HepG2 (cell line): ENCODE data around the gene HADHA. TPM values are rescaled to one million over a fixed set of nuclear protein-coding genes. Genes with fewer than 3 reads are reported as not detected.

Experiments used
- CEBPG ChIP-seq: IDR thresholded peaks from 2 replicates; pipeline ENCODE4 v1.6.1; 2016
- KDM3A ChIP-seq: IDR thresholded peaks from 2 replicates; pipeline ENCODE4 v1.6.1; 2018; ENCODE audit warnings: low read depth, missing compliant biosample characterization
- ZFYVE20 ChIP-seq: sonication (generic); formaldehyde crosslinking; IDR thresholded peaks from 2 replicates; pipeline ENCODE4 v1.8.0; 2023; ENCODE audit warnings: low read depth, mild to moderate bottlenecking, moderate library complexity, missing genetic modification reagents, borderline replicate concordance
- ZNF12 ChIP-seq: sonication (generic); formaldehyde crosslinking; IDR thresholded peaks from 2 replicates; pipeline ENCODE4 v1.5.0; 2020; ENCODE audit warnings: missing genetic modification reagents
- ZNF17 ChIP-seq: sonication (generic); formaldehyde crosslinking; IDR thresholded peaks from 2 replicates; pipeline ENCODE4 v1.5.0; 2020; ENCODE audit warnings: mild to moderate bottlenecking, missing genetic modification reagents
- ZNF562 ChIP-seq: sonication (generic); formaldehyde crosslinking; IDR thresholded peaks from 2 replicates; pipeline ENCODE4 v1.8.0; 2022; ENCODE audit warnings: missing genetic modification reagents, borderline replicate concordance
- ZNF724P ChIP-seq: sonication (generic); formaldehyde crosslinking; IDR thresholded peaks from 2 replicates; pipeline ENCODE4 v1.8.0; 2022; ENCODE audit warnings: missing genetic modification reagents, borderline replicate concordance
- polyA plus RNA-seq, 8 experiments: library from polyadenylated mRNA; depleted of rRNA in 3 of 8; stranded (reverse) in 7 of 8; unstranded in 1 of 8; fragments of >200 nt; fragmentation: Illumina TruSeq in 4 of 8; extraction: Trizol in 4 of 8; gene quantifications; 2 replicates each; pipeline versions ENCODE4 v1.2.1 to v1.2.3, GENCODE V29; 2011 to 2016; ENCODE audit warnings: low read depth in 4 of 8, missing spikeins in 1 of 8, mixed read lengths in 1 of 8; ENCODE audit not compliant: insufficient read depth in 1 of 8
- total RNA-seq, 5 experiments: library from RNA; depleted of rRNA; stranded (reverse); fragments of >200 nt; fragmentation: Illumina TruSeq; extraction: Trizol; gene quantifications; 2 replicates each; pipeline ENCODE4 v1.2.3, GENCODE V29; 2016; ENCODE audit warnings: low read depth in 1 of 5
- TF ChIP-seq, protein P1 (sequence below): sonication (generic); formaldehyde crosslinking; IDR thresholded peaks from 2 replicates; pipeline ENCODE4 v1.4.0; 2020; ENCODE audit warnings: missing genetic modification reagents
- TF ChIP-seq, protein P2 (sequence below): sonication (generic); formaldehyde crosslinking; IDR thresholded peaks from 2 replicates; pipeline ENCODE4 v1.5.1; 2020; ENCODE audit warnings: missing genetic modification reagents, mild to moderate bottlenecking, borderline replicate concordance
- TF ChIP-seq, protein P3 (sequence below): IDR thresholded peaks from 2 replicates; pipeline ENCODE4 v1.6.1; 2018; ENCODE audit warnings: missing genetic modification reagents, mild to moderate bottlenecking, missing compliant biosample characterization
- TF ChIP-seq, protein P4 (sequence below): sonication (generic); formaldehyde crosslinking; IDR thresholded peaks from 2 replicates; pipeline ENCODE4 v1.8.0; 2022; ENCODE audit warnings: missing genetic modification reagents, mild to moderate bottlenecking, moderate library complexity, borderline replicate concordance
- TF ChIP-seq, protein P5 (sequence below): IDR thresholded peaks from 2 replicates; pipeline ENCODE4 v1.6.1; 2016; ENCODE audit warnings: missing compliant biosample characterization, missing genetic modification reagents, borderline replicate concordance
- TF ChIP-seq, protein P6 (sequence below): sonication (generic); formaldehyde crosslinking; IDR thresholded peaks from 2 replicates; pipeline ENCODE4 v1.9.0; 2021; ENCODE audit warnings: missing genetic modification reagents, borderline replicate concordance
- TF ChIP-seq, protein P7 (sequence below), 2 experiments: sonication (generic) in 1 of 2; formaldehyde crosslinking in 1 of 2; IDR thresholded peaks; 2 replicates each; pipeline versions ENCODE4 v1.4.0 to v1.6.1; 2018 to 2020; ENCODE audit warnings: missing genetic modification reagents in 2 of 2, borderline replicate concordance in 1 of 2, low read depth in 1 of 2, mild to moderate bottlenecking in 1 of 2, missing biosample characterization in 1 of 2

HADHA gene
- total and polyA plus RNA-seq, 2 of the 13 experiments (the other 11 are each of a cell fraction or from before 2014, with no cell fraction given), result 102 to 270 TPM

DNA sequence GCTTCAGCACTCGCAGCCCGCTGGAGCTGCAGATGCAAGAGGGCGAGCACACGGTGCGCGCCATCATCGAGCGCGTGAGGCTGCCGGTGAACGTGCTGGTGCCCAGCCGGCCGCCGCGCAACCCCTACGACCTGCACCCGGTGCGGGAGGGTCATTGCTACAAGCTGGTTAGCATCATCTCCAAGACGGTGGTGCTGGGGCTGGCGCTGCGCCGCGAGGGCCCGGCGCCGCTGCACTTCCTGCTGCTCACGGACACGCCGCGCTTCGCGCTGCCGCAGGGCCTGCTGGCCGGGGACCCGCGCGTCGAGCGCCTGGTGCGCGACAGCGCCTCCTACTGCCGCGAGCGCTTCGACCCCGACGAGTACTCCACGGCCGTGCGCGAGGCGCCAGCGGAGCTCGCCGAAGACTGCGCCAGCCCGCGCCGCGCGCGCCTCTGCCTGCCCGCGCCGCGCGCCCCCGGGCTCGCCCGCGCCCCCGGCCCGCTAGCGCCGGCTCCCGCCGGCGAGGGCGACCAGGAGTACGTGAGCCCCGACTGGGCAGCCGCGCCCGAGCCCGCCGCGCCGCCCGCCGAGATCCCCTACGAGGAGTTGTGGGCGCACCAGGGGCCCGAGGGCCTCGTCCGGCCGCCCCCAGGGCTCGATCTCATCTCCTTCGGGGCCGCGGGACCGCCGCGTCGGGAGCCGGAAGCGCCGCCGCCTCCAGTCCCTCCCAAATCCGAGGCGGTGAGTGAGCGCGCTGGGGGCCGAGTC is 59.7 kb downstream of the HADHA start (continued):
- TF ChIP-seq, protein P1, sequence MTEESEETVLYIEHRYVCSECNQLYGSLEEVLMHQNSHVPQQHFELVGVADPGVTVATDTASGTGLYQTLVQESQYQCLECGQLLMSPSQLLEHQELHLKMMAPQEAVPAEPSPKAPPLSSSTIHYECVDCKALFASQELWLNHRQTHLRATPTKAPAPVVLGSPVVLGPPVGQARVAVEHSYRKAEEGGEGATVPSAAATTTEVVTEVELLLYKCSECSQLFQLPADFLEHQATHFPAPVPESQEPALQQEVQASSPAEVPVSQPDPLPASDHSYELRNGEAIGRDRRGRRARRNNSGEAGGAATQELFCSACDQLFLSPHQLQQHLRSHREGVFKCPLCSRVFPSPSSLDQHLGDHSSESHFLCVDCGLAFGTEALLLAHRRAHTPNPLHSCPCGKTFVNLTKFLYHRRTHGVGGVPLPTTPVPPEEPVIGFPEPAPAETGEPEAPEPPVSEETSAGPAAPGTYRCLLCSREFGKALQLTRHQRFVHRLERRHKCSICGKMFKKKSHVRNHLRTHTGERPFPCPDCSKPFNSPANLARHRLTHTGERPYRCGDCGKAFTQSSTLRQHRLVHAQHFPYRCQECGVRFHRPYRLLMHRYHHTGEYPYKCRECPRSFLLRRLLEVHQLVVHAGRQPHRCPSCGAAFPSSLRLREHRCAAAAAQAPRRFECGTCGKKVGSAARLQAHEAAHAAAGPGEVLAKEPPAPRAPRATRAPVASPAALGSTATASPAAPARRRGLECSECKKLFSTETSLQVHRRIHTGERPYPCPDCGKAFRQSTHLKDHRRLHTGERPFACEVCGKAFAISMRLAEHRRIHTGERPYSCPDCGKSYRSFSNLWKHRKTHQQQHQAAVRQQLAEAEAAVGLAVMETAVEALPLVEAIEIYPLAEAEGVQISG (CRISPR knock-in tag), result 0 out of 2 replicates have a peak, but pooled peaks have one; percentile 38
- TF ChIP-seq ZNF562 (CRISPR knock-in tag), result no peak
- TF ChIP-seq ZFYVE20 (CRISPR knock-in tag), result no peak
- TF ChIP-seq, protein P2, sequence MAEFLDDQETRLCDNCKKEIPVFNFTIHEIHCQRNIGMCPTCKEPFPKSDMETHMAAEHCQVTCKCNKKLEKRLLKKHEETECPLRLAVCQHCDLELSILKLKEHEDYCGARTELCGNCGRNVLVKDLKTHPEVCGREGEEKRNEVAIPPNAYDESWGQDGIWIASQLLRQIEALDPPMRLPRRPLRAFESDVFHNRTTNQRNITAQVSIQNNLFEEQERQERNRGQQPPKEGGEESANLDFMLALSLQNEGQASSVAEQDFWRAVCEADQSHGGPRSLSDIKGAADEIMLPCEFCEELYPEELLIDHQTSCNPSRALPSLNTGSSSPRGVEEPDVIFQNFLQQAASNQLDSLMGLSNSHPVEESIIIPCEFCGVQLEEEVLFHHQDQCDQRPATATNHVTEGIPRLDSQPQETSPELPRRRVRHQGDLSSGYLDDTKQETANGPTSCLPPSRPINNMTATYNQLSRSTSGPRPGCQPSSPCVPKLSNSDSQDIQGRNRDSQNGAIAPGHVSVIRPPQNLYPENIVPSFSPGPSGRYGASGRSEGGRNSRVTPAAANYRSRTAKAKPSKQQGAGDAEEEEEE (CRISPR knock-in tag), result no peak
- no peak for TF ChIP-seq CEBPG (CRISPR knock-in tag)
- TF ChIP-seq, protein P3, sequence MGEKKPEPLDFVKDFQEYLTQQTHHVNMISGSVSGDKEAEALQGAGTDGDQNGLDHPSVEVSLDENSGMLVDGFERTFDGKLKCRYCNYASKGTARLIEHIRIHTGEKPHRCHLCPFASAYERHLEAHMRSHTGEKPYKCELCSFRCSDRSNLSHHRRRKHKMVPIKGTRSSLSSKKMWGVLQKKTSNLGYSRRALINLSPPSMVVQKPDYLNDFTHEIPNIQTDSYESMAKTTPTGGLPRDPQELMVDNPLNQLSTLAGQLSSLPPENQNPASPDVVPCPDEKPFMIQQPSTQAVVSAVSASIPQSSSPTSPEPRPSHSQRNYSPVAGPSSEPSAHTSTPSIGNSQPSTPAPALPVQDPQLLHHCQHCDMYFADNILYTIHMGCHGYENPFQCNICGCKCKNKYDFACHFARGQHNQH (CRISPR knock-in tag), result no peak
- TF ChIP-seq ZNF17 (CRISPR knock-in tag), result no peak
- TF ChIP-seq, protein P4, sequence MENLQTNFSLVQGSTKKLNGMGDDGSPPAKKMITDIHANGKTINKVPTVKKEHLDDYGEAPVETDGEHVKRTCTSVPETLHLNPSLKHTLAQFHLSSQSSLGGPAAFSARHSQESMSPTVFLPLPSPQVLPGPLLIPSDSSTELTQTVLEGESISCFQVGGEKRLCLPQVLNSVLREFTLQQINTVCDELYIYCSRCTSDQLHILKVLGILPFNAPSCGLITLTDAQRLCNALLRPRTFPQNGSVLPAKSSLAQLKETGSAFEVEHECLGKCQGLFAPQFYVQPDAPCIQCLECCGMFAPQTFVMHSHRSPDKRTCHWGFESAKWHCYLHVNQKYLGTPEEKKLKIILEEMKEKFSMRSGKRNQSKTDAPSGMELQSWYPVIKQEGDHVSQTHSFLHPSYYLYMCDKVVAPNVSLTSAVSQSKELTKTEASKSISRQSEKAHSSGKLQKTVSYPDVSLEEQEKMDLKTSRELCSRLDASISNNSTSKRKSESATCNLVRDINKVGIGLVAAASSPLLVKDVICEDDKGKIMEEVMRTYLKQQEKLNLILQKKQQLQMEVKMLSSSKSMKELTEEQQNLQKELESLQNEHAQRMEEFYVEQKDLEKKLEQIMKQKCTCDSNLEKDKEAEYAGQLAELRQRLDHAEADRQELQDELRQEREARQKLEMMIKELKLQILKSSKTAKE (CRISPR knock-in tag), result no peak
- TF ChIP-seq KDM3A (CRISPR knock-in tag), result no peak
- no peak for TF ChIP-seq ZNF12 (CRISPR knock-in tag)
- TF ChIP-seq, protein P5, sequence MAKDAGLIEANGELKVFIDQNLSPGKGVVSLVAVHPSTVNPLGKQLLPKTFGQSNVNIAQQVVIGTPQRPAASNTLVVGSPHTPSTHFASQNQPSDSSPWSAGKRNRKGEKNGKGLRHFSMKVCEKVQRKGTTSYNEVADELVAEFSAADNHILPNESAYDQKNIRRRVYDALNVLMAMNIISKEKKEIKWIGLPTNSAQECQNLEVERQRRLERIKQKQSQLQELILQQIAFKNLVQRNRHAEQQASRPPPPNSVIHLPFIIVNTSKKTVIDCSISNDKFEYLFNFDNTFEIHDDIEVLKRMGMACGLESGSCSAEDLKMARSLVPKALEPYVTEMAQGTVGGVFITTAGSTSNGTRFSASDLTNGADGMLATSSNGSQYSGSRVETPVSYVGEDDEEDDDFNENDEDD, result peak; percentile 67; the same call in 1 of the 2 replicates
- TF ChIP-seq, protein P6, sequence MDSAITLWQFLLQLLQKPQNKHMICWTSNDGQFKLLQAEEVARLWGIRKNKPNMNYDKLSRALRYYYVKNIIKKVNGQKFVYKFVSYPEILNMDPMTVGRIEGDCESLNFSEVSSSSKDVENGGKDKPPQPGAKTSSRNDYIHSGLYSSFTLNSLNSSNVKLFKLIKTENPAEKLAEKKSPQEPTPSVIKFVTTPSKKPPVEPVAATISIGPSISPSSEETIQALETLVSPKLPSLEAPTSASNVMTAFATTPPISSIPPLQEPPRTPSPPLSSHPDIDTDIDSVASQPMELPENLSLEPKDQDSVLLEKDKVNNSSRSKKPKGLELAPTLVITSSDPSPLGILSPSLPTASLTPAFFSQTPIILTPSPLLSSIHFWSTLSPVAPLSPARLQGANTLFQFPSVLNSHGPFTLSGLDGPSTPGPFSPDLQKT (CRISPR knock-in tag), result no peak
- TF ChIP-seq, protein P7, sequence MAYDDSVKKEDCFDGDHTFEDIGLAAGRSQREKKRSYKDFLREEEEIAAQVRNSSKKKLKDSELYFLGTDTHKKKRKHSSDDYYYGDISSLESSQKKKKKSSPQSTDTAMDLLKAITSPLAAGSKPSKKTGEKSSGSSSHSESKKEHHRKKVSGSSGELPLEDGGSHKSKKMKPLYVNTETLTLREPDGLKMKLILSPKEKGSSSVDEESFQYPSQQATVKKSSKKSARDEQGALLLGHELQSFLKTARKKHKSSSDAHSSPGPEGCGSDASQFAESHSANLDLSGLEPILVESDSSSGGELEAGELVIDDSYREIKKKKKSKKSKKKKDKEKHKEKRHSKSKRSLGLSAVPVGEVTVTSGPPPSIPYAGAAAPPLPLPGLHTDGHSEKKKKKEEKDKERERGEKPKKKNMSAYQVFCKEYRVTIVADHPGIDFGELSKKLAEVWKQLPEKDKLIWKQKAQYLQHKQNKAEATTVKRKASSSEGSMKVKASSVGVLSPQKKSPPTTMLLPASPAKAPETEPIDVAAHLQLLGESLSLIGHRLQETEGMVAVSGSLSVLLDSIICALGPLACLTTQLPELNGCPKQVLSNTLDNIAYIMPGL (CRISPR knock-in tag; IDR thresholded peaks at IDR 0.05; ENCODE audit: borderline replicate concordance in 1 of 2, low read depth in 1 of 2), result no peak
- no peak for TF ChIP-seq ZNF724P (CRISPR knock-in tag)
